Measurements from ENCODE around the gene FTO. TPM values are rescaled to one million over a fixed set of nuclear protein-coding genes. Genes with fewer than 3 reads are reported as not detected.

FTO gene
- total and polyA plus RNA-seq, 2 of the 13 experiments (the other 11 are each of a cell fraction or from before 2014, with no cell fraction given): 41.6 to 55.8 TPM

- peak; percentile 32; the same call in 1 of the 2 replicates for TF ChIP-seq RCOR2 (CRISPR knock-in tag; IDR thresholded peaks at IDR 0.05)
- TF ChIP-seq ZKSCAN8 (CRISPR knock-in tag; IDR thresholded peaks at IDR 0.05; ENCODE audit: borderline replicate concordance): peak; percentile 79; the same call in 1 of the 2 replicates
- no peak for TF ChIP-seq ZNF180 (CRISPR knock-in tag; IDR thresholded peaks at IDR 0.05; ENCODE audit: borderline replicate concordance, low read depth)
- TF ChIP-seq FOXA1 (IDR thresholded peaks at IDR 0.05): no peak
- peak; percentile 57 for TF ChIP-seq FOXA1 (CRISPR knock-in tag; IDR thresholded peaks at IDR 0.05)
- no peak for TF ChIP-seq ATAD3A (CRISPR knock-in tag; IDR thresholded peaks at IDR 0.05)
- no peak for TF ChIP-seq ZNF841 (CRISPR knock-in tag; IDR thresholded peaks at IDR 0.05; ENCODE audit: borderline replicate concordance)
- TF ChIP-seq BCL3 (CRISPR knock-in tag; IDR thresholded peaks at IDR 0.05): no peak
- no peak for TF ChIP-seq ZNF335 (CRISPR knock-in tag; IDR thresholded peaks at IDR 0.05)
- TF ChIP-seq ZNF780A (CRISPR knock-in tag; IDR thresholded peaks at IDR 0.05): no peak
- TF ChIP-seq SIN3A (IDR thresholded peaks at IDR 0.05; ENCODE audit: borderline replicate concordance, low read depth, low read length): no peak
- no peak for TF ChIP-seq HBP1 (CRISPR knock-in tag; IDR thresholded peaks at IDR 0.05; ENCODE audit: low read depth)
- no peak for TF ChIP-seq DBP (CRISPR knock-in tag; IDR thresholded peaks at IDR 0.05; ENCODE audit: not compliant biosample characterization)
- TF ChIP-seq NFKBIZ (CRISPR knock-in tag; IDR thresholded peaks at IDR 0.05): no peak; the same call in 1 of the 2 replicates
- no peak for TF ChIP-seq MLXIP (CRISPR knock-in tag; IDR thresholded peaks at IDR 0.05; ENCODE audit: borderline replicate concordance)
- no peak for TF ChIP-seq ZNF800 (CRISPR knock-in tag; IDR thresholded peaks at IDR 0.05)
- TF ChIP-seq GATA4 (IDR thresholded peaks at IDR 0.05; ENCODE audit: borderline replicate concordance, low read depth): peak; percentile 93; the same call in 1 of the 2 replicates
- no peak for TF ChIP-seq ERF (CRISPR knock-in tag; IDR thresholded peaks at IDR 0.05)
- no peak for TF ChIP-seq ZNF17 (CRISPR knock-in tag; IDR thresholded peaks at IDR 0.05)
Observed at GRCh38 chr16:54180421-54181359, 476.7 kb downstream of the FTO start (continued).
